HepG2 (cell line): ENCODE results near the gene EMP2. TPM values are rescaled to one million over a fixed set of nuclear protein-coding genes. Genes with fewer than 3 reads are reported as not detected.
A peak's percentile ranks its signal among the peaks of the same experiment; 100 is the strongest.

Experiments used
- ATAC-seq: fragments of 200-7000 bp; cut with Tn5 transposase; 3 replicates; pipeline ENCODE4 v1.9.1; 2020; ENCODE audit warnings: mild to moderate bottlenecking, moderate library complexity
- BruUV-seq: library from RNA; stranded (reverse); fragments of 400-500 nt; replicated peaks from 2 replicates; lab custom pipeline; 2021; lab: Mats Ljungman, UMichigan
- CTCF ChIA-PET: fragments of 300-600 bp; formaldehyde crosslinking; extraction: SDS; loops from one replicate; lab custom pipeline; 2021; ENCODE audit warnings: low total read pairs, inconsistent platforms, low intra/inter-chr PET ratio; lab: Yijun Ruan, JAX
- POLR2A ChIA-PET: fragments of 350-600 bp; sonication (Branson Sonifier 250); formaldehyde crosslinking; loops from one replicate; lab custom pipeline; 2020; ENCODE audit warnings: antibody characterized with exemption, inconsistent platforms; lab: Yijun Ruan, JAX
- DNase-seq: peaks from one replicate; pipeline ENCODE4 v3.0.0-alpha.2; 2015; ENCODE audit warnings: low spot score
- FAIRE-seq: peaks from 3 replicates; lab custom pipeline; 2011; peaks lifted over from hg19 to GRCh38; lab: Jason Lieb, UNC
- H2AFZ ChIP-seq: one replicate; pipeline ENCODE4 v1.6.1; 2011; ENCODE audit warnings: low read length, inconsistent platforms
- H3K27ac ChIP-seq: fragments of 300-600 bp; 3 replicates; pipeline ENCODE4 v1.8.0; 2011; ENCODE audit warnings: mixed run types, mild to moderate bottlenecking, mixed read lengths, low read length, inconsistent platforms; ENCODE audit not compliant: insufficient read depth; ENCODE audit errors: extremely low read length
- H3K27me3 ChIP-seq, 2 experiments: fragments of 200-600 bp in 1 of 2; 2 replicates in 1 of 2; 3 replicates in 1 of 2; pipeline versions ENCODE4 v1.6.0 to v1.8.0; 2011; ENCODE audit warnings: low read length in 2 of 2, mild to moderate bottlenecking in 2 of 2, moderate library complexity in 2 of 2, inconsistent platforms in 1 of 2; ENCODE audit not compliant: insufficient read depth in 2 of 2, control insufficient read depth in 1 of 2
- H3K36me3 ChIP-seq, 2 experiments: fragments of 200-600 bp in 1 of 2; replicated peaks in 1 of 2; 2 replicates in 1 of 2; 3 replicates in 1 of 2; pipeline versions ENCODE4 v1.5.1 to v1.8.0; 2011; ENCODE audit warnings: low read length in 2 of 2, inconsistent platforms in 1 of 2; ENCODE audit not compliant: insufficient read depth in 2 of 2, control insufficient read depth in 1 of 2
- H3K4me1 ChIP-seq: 2 replicates; pipeline ENCODE4 v1.5.1; 2012; ENCODE audit warnings: low read length, inconsistent platforms; ENCODE audit not compliant: insufficient read depth
- H3K4me2 ChIP-seq: 2 replicates; pipeline ENCODE4 v1.6.0; 2011; ENCODE audit warnings: low read depth, low read length, inconsistent platforms
- H3K4me3 ChIP-seq, 3 experiments: fragments of 200-600 bp in 1 of 3; sonication (generic), shearing (Covaris generic) in 1 of 3; replicated peaks in 1 of 3; 2 replicates each; pipeline ENCODE4 v1.5.1; 2011 to 2016; ENCODE audit warnings: low read length in 3 of 3, inconsistent platforms in 2 of 3, low read depth in 2 of 3, mild to moderate bottlenecking in 2 of 3, control low read depth in 1 of 3, mixed read lengths in 1 of 3; ENCODE audit not compliant: insufficient read depth in 1 of 3
- H3K79me2 ChIP-seq: one replicate; pipeline ENCODE4 v1.6.1; 2011; ENCODE audit warnings: low read length, inconsistent platforms; ENCODE audit not compliant: insufficient read depth
- H3K9ac ChIP-seq: 2 replicates; pipeline ENCODE4 v1.6.0; 2011; ENCODE audit warnings: mild to moderate bottlenecking, low read depth, low read length, inconsistent platforms; ENCODE audit not compliant: insufficient read depth
- H3K9me3 ChIP-seq: 2 replicates; pipeline ENCODE4 v1.5.1; 2012; ENCODE audit warnings: mild to moderate bottlenecking, low read length
- H4K20me1 ChIP-seq: 2 replicates; pipeline ENCODE4 v1.6.0; 2011; ENCODE audit warnings: inconsistent platforms, mild to moderate bottlenecking, low read length, moderate library complexity; ENCODE audit not compliant: insufficient read depth
- CHCHD3 ChIP-seq: sonication (generic); formaldehyde crosslinking; IDR thresholded peaks from 2 replicates; pipeline ENCODE4 v1.8.0; 2022; ENCODE audit warnings: mild to moderate bottlenecking, missing genetic modification reagents, moderate library complexity
- FLYWCH1 ChIP-seq: sonication (generic); formaldehyde crosslinking; IDR thresholded peaks from 2 replicates; pipeline ENCODE4 v1.8.1; 2023; ENCODE audit warnings: mild to moderate bottlenecking, missing genetic modification reagents
- HDAC2 ChIP-seq: sonication (generic); formaldehyde crosslinking; IDR thresholded peaks from 2 replicates; pipeline ENCODE4 v1.4.0; 2020; ENCODE audit warnings: missing genetic modification reagents
- SCMH1 ChIP-seq: sonication (generic); formaldehyde crosslinking; IDR thresholded peaks from 2 replicates; pipeline ENCODE4 v1.9.0; 2021; ENCODE audit warnings: missing genetic modification reagents, mild to moderate bottlenecking, borderline replicate concordance
- SP140L ChIP-seq: sonication (generic); formaldehyde crosslinking; IDR thresholded peaks from 2 replicates; pipeline ENCODE4 v1.4.0; 2020; ENCODE audit warnings: missing genetic modification reagents, borderline replicate concordance
- ZFYVE20 ChIP-seq: sonication (generic); formaldehyde crosslinking; IDR thresholded peaks from 2 replicates; pipeline ENCODE4 v1.8.0; 2023; ENCODE audit warnings: low read depth, mild to moderate bottlenecking, moderate library complexity, missing genetic modification reagents, borderline replicate concordance
- ZMYM3 ChIP-seq: sonication (generic); formaldehyde crosslinking; IDR thresholded peaks from 2 replicates; pipeline ENCODE4 v1.5.1; 2020; ENCODE audit warnings: mild to moderate bottlenecking, missing genetic modification reagents
- ZNF121 ChIP-seq: sonication (generic); formaldehyde crosslinking; IDR thresholded peaks from 2 replicates; pipeline ENCODE4 v1.5.0; 2020; ENCODE audit warnings: mild to moderate bottlenecking, missing genetic modification reagents
- ZNF460 ChIP-seq: sonication (generic); formaldehyde crosslinking; IDR thresholded peaks from 2 replicates; pipeline ENCODE4 v1.5.1; 2020; ENCODE audit warnings: missing genetic modification reagents, mild to moderate bottlenecking, borderline replicate concordance
- ZNF552 ChIP-seq: sonication (generic); formaldehyde crosslinking; IDR thresholded peaks from 2 replicates; pipeline ENCODE4 v1.9.0; 2022; ENCODE audit warnings: missing genetic modification reagents, mild to moderate bottlenecking, borderline replicate concordance
- WGBS: methylation state at CpG from one replicate; pipeline ENCODE4 v1.1.6; 2017; ENCODE audit warnings: low lambda C conversion rate; 5-methylcytosine and 5-hydroxymethylcytosine counted together
- in situ Hi-C: cut with HindIII; loops from 2 replicates; pipeline ENCODE4 v1.10.0; 2017; ENCODE audit warnings: low pct_unique_long_range_greater_than_20kb; ENCODE audit not compliant: extremely low pct_ligation_motif_present
- intact Hi-C: fragments of 100-400 bp; cut with micrococcal nuclease; formaldehyde crosslinking; loops from one replicate; pipeline ENCODE4 v1.10.0; 2022; ENCODE audit not compliant: unreplicated experiment
- polyA plus RNA-seq, 8 experiments: library from polyadenylated mRNA; depleted of rRNA in 3 of 8; stranded (reverse) in 7 of 8; unstranded in 1 of 8; fragments of >200 nt; fragmentation: Illumina TruSeq in 4 of 8; extraction: Trizol in 4 of 8; gene quantifications; 2 replicates each; pipeline versions ENCODE4 v1.2.1 to v1.2.3, GENCODE V29; 2011 to 2016; ENCODE audit warnings: low read depth in 4 of 8, missing spikeins in 1 of 8, mixed read lengths in 1 of 8; ENCODE audit not compliant: insufficient read depth in 1 of 8
- total RNA-seq, 5 experiments: library from RNA; depleted of rRNA; stranded (reverse); fragments of >200 nt; fragmentation: Illumina TruSeq; extraction: Trizol; gene quantifications; 2 replicates each; pipeline ENCODE4 v1.2.3, GENCODE V29; 2016; ENCODE audit warnings: low read depth in 1 of 5

The EMP2 gene
- total and polyA plus RNA-seq, 2 of the 13 experiments (the other 11 are each of a cell fraction or from before 2014, with no cell fraction given): 24.6 to 91.2 TPM

DNA sequence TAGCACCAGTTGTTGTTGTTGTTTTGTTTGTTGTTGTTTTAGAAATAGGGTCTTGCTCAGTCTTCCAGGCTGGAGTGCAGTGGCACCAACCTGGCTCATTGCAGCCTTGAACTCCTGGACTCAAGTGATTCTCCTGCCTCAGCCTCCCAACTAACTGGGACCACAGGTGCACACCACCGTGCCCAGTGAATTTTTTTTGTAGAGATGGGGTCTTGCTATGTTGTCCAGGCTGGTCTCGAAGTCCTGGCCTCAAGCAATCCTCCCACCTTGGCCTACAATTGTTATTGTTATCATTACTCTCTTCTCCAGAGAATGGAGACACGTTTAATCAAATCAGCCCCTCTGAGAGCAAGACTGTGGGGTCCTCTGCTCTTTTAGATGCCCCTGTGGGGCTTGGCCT lies 42.7 kb upstream of the EMP2 start:
- 61% methylated on average over 3 of the region's 3 CpGs for WGBS
- no peaks in the 10 kb centered on the region for H4K20me1 ChIP-seq
- ChIA-PET POLR2A (interaction anchor here (0.8 kb wide), 1 partner anchor 40 kb away, joined by 3 read pairs; no protein-coding TSS in a partner anchor), CTCF (no interaction called here)
- no peaks in the 10 kb centered on the region for H3K27me3 ChIP-seq
- FAIRE-seq (no peak), ATAC-seq (no peak), DNase-seq (no peak)
- 0 out of 2 replicates have a peak, but pooled peaks have one; percentile 6 for TF ChIP-seq HDAC2 (CRISPR knock-in tag)
- TF ChIP-seq ZFYVE20 (CRISPR knock-in tag): 0 out of 2 replicates have a peak, but pooled peaks have one; percentile 9
- TF ChIP-seq ZNF460: peak; percentile 64
- TF ChIP-seq ZNF552 (CRISPR knock-in tag): no peak
- TF ChIP-seq SP140L (CRISPR knock-in tag): no peak
- TF ChIP-seq ZMYM3 (CRISPR knock-in tag): peak; percentile 55; the same call in 1 of the 2 replicates
- TF ChIP-seq SCMH1 (CRISPR knock-in tag): no peak
- TF ChIP-seq ZNF121 (CRISPR knock-in tag): peak; percentile 95
- TF ChIP-seq FLYWCH1 (CRISPR knock-in tag): no peak
- TF ChIP-seq CHCHD3 (CRISPR knock-in tag): 0 out of 2 replicates have a peak, but pooled peaks have one; percentile 1
- no TSS peak for BruUV-seq
- peak overlapping the region; percentile 64; the same call in 1 of the 2 replicates for H3K4me2 ChIP-seq
- in situ Hi-C loops (no loop called here), intact Hi-C loops (no loop called here)
- no peak overlapping the region for H2AFZ ChIP-seq
- H3K27ac ChIP-seq: no peak overlapping the region
- peaks cover 90% of the 10 kb centered on the region for H3K4me1 ChIP-seq
- no peaks in the 10 kb centered on the region for H3K79me2 ChIP-seq
- H3K9me3 ChIP-seq: no peaks in the 10 kb centered on the region
- H3K4me3 ChIP-seq: no peak overlapping the region
- no peak overlapping the region for H3K9ac ChIP-seq
- H3K36me3 ChIP-seq: no peaks in the 10 kb centered on the region
